Ascending aorta (tissue), 2 donors: ENCODE results near the gene LEMD2. TPM values are rescaled to one million over a fixed set of nuclear protein-coding genes. Genes with fewer than 3 reads are reported as not detected.

Experiments
- DNase-seq, 2 donors: peaks; one replicate each; pipeline ENCODE4 v3.0.0-alpha.2; 2019; ENCODE audit warnings: low spot score in 2 of 2
- H3K27ac ChIP-seq, 2 donors: fragments of 200-600 bp; sonication (generic); one replicate each; pipeline ENCODE4 v1.5.1; 2016 to 2017; ENCODE audit warnings: mild to moderate bottlenecking in 1 of 2
- H3K27me3 ChIP-seq: fragments of 200-600 bp; sonication (generic); one replicate; pipeline ENCODE4 v1.5.1; 2017
- H3K36me3 ChIP-seq, 2 donors: fragments of 200-600 bp; sonication (generic); one replicate each; pipeline ENCODE4 v1.5.1; 2016
- H3K4me1 ChIP-seq, 2 donors: fragments of 200-600 bp; sonication (generic); one replicate each; pipeline ENCODE4 v1.5.1; 2016 to 2017; ENCODE audit warnings: mild to moderate bottlenecking in 1 of 2
- H3K4me3 ChIP-seq, 2 donors: fragments of 200-600 bp; sonication (generic); one replicate each; pipeline ENCODE4 v1.5.1; 2016 to 2017; ENCODE audit warnings: mild to moderate bottlenecking in 1 of 2
- H3K9me3 ChIP-seq, 2 donors: fragments of 200-600 bp; sonication (generic); one replicate each; pipeline ENCODE4 v1.5.1; 2016
- intact Hi-C: fragments of 100-400 bp; cut with DNase I; formaldehyde crosslinking; loops from one replicate; pipeline ENCODE4 v1.15.1; 2023
- total RNA-seq: library from RNA; depleted of rRNA; stranded (reverse); fragments of >200 nt; gene quantifications from one replicate; pipeline ENCODE4 v1.1.0, GENCODE V29; 2016
- TF ChIP-seq, protein P1 (sequence below), 3 experiments: fragments of 200-600 bp in 2 of 3; fragments of 450-650 bp in 1 of 3; sonication (generic) in 2 of 3; IDR thresholded peaks; one replicate each; pipeline ENCODE4 v1.5.1; 2016 to 2019; ENCODE audit warnings: antibody characterized with exemption in 3 of 3, mild to moderate bottlenecking in 1 of 3, moderate library complexity in 1 of 3

The LEMD2 gene
- total RNA-seq, 1 donor from 2014 or later: 104 TPM

DNA sequence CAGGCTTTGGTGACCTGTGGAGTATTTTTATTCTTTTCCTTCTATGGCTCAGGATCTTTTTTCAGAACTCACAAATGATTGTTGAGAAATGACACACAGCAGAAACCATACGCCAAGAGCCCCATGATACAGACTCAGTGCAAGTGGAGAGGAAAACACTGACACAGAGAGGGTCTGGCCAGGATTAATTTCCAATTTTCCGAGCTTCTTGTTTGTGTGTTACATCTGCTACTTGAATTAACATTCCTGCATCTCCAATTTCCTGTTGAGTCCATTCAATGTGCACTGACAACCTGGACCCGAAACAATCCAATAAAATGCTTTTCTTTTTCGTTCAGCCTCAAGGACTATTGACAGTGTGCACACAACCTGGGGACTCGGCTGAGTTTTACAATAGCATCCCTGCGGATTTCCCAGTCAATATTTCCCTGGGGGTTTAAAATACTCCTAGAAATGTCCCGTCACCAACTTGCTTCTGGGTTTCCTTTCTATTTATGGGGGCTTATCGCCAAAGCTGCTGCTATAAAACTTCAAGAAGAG is 19.8 kb upstream of the LEMD2 start:
- TF ChIP-seq, protein P1, sequence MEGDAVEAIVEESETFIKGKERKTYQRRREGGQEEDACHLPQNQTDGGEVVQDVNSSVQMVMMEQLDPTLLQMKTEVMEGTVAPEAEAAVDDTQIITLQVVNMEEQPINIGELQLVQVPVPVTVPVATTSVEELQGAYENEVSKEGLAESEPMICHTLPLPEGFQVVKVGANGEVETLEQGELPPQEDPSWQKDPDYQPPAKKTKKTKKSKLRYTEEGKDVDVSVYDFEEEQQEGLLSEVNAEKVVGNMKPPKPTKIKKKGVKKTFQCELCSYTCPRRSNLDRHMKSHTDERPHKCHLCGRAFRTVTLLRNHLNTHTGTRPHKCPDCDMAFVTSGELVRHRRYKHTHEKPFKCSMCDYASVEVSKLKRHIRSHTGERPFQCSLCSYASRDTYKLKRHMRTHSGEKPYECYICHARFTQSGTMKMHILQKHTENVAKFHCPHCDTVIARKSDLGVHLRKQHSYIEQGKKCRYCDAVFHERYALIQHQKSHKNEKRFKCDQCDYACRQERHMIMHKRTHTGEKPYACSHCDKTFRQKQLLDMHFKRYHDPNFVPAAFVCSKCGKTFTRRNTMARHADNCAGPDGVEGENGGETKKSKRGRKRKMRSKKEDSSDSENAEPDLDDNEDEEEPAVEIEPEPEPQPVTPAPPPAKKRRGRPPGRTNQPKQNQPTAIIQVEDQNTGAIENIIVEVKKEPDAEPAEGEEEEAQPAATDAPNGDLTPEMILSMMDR (IDR thresholded peaks at IDR 0.05): no peak
- no peak overlapping the region for H3K27ac ChIP-seq
- H3K36me3 ChIP-seq: no peaks in the 10 kb centered on the region
- H3K4me1 ChIP-seq: no peaks in the 10 kb centered on the region
- DNase-seq: no peak
- H3K4me3 ChIP-seq: no peak overlapping the region
- intact Hi-C loops: no loop called here
- no peaks in the 10 kb centered on the region for H3K27me3 ChIP-seq
- no peaks in the 10 kb centered on the region for H3K9me3 ChIP-seq

DNA sequence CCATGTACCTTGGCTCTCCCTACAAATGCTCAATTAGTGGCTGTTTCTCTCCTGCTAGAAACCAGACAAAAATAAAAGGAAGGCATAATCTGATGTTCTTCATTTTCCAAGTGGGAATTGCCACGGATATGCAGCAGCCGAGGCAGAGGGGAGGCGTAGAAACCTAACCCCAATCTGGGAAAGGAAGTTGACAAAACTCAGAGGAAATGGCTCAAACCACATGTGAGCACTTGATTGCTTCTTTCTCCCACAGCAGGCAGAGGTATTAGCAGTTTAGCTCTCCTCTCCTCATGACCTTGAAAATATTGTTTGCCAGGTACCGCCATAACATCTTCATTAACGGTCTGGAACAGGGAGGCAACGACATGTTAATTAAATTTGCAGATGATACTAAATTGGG is 18.7 kb upstream of the LEMD2 start:
- no peaks in the 10 kb centered on the region for H3K27me3 ChIP-seq
- no peaks in the 10 kb centered on the region for H3K9me3 ChIP-seq
- no peak for DNase-seq
- H3K27ac ChIP-seq: no peak overlapping the region
- TF ChIP-seq, protein P1 (IDR thresholded peaks at IDR 0.05): no peak
- H3K4me1 ChIP-seq: no peaks in the 10 kb centered on the region
- intact Hi-C loops: no loop called here
- H3K36me3 ChIP-seq: no peaks in the 10 kb centered on the region
- H3K4me3 ChIP-seq: no peak overlapping the region

GRCh38 chr6:33806841-33807240 is 17.9 kb upstream of the LEMD2 start:
- H3K4me1 ChIP-seq: no peaks in the 10 kb centered on the region
- no peak overlapping the region for H3K27ac ChIP-seq
- intact Hi-C loops: no loop called here
- no peaks in the 10 kb centered on the region for H3K9me3 ChIP-seq
- H3K36me3 ChIP-seq: no peaks in the 10 kb centered on the region
- no peak overlapping the region for H3K4me3 ChIP-seq
- TF ChIP-seq, protein P1 (IDR thresholded peaks at IDR 0.05): no peak
- H3K27me3 ChIP-seq: no peaks in the 10 kb centered on the region
- no peak for DNase-seq

- intact Hi-C loops: no loop called here
- DNase-seq: no peak
- Histone ChIP-seq H3K9me3 (no peaks in the 10 kb centered on the region), H3K27me3 (no peaks in the 10 kb centered on the region), H3K4me3 (no peak within 1 kb of the TSS), H3K27ac (no peak within 1 kb of the TSS), H3K4me1 (no peaks in the 10 kb centered on the region), H3K36me3 (no peaks in the 10 kb centered on the region)
- TF ChIP-seq, protein P1 (IDR thresholded peaks at IDR 0.05): no peak
Observed at GRCh38 chr6:33803571-33804053, 14.7 kb upstream of the LEMD2 start, which contains the start of gene MLN. Gene MLN, minus strand, starts transcription at chr6:33804003. Its CDS starts 2,840 bp downstream, at chr6:33801163.

- Histone ChIP-seq H3K27me3 (no peaks in the 10 kb centered on the region), H3K27ac (no peak overlapping the region), H3K4me1 (no peaks in the 10 kb centered on the region), H3K9me3 (no peaks in the 10 kb centered on the region), H3K4me3 (no peak overlapping the region), H3K36me3 (no peaks in the 10 kb centered on the region)
- TF ChIP-seq, protein P1 (IDR thresholded peaks at IDR 0.05): no peak
- intact Hi-C loops: no loop called here
- DNase-seq: no peak
Observed at GRCh38 chr6:33802186-33802958, 13.4 kb upstream of the LEMD2 start.
